Effector memory CD8-positive, alpha-beta T cell (primary cell): ENCODE results near the gene MYBPHL.

Experiments
- ATAC-seq: fragments of 150-1000 bp; cut with Tn5 transposase; replicated peaks from 2 replicates; pipeline ENCODE4 v1.10.0; 2021; ENCODE audit warnings: mild to moderate bottlenecking, moderate library complexity
- DNase-seq, 3 experiments: peaks; one replicate each; pipeline ENCODE4 v3.0.0; 2021
- H3K27ac Mint-ChIP-seq, 2 donors: one replicate each; pipeline ENCODE4 v1.8.0; 2022; ENCODE audit warnings: mild to moderate bottlenecking in 2 of 2, mixed read lengths in 2 of 2, moderate library complexity in 2 of 2
- H3K27me3 Mint-ChIP-seq, 2 donors: one replicate each; pipeline ENCODE4 v1.8.0; 2022; ENCODE audit warnings: mixed read lengths in 2 of 2
- H3K36me3 Mint-ChIP-seq: one replicate; pipeline ENCODE4 v1.8.0; 2022; ENCODE audit warnings: mild to moderate bottlenecking, moderate library complexity, mixed read lengths; ENCODE audit not compliant: insufficient read depth
- H3K4me1 Mint-ChIP-seq, 2 donors: one replicate each; pipeline ENCODE4 v1.8.0; 2022; ENCODE audit warnings: low read depth in 2 of 2, mixed read lengths in 2 of 2
- H3K4me3 Mint-ChIP-seq, 2 donors: one replicate each; pipeline ENCODE4 v1.8.0; 2022; ENCODE audit warnings: mild to moderate bottlenecking in 2 of 2, mixed read lengths in 2 of 2, moderate library complexity in 2 of 2
- H3K9me3 Mint-ChIP-seq, 2 donors: one replicate each; pipeline ENCODE4 v1.8.0; 2022; ENCODE audit warnings: mixed read lengths in 2 of 2

The MYBPHL gene

GRCh38 chr1:109270623-109271317 lies 36.0 kb downstream of the MYBPHL start:
- no peak for ATAC-seq
- Mint-ChIP-seq H3K4me1 (no peaks in the 10 kb centered on the region), H3K36me3 (peaks cover 4% of the 10 kb centered on the region), H3K9me3 (no peaks in the 10 kb centered on the region), H3K27me3 (no peaks in the 10 kb centered on the region), H3K27ac (peak overlapping the region; percentile 22 to 39), H3K4me3 (no peak overlapping the region)
- no peak for DNase-seq

GRCh38 chr1:109269981-109270622 lies 36.7 kb downstream of the MYBPHL start:
- Mint-ChIP-seq H3K36me3 (peaks cover 4% of the 10 kb centered on the region), H3K4me1 (no peaks in the 10 kb centered on the region), H3K9me3 (no peaks in the 10 kb centered on the region), H3K4me3 (no peak overlapping the region), H3K27ac (peak overlapping the region in 1 of 2 donors; percentile 22), H3K27me3 (no peaks in the 10 kb centered on the region)
- no peak for DNase-seq
- ATAC-seq: no peak

- ATAC-seq (no peak), DNase-seq (no peak)
- Mint-ChIP-seq H3K9me3 (no peaks in the 10 kb centered on the region), H3K4me1 (no peaks in the 10 kb centered on the region), H3K36me3 (peaks cover 4% of the 10 kb centered on the region), H3K27ac (no peak overlapping the region), H3K27me3 (no peaks in the 10 kb centered on the region), H3K4me3 (no peak overlapping the region)
Observed at GRCh38 chr1:109269212-109269980, 37.4 kb downstream of the MYBPHL start.

- Mint-ChIP-seq H3K4me1 (peaks cover 0 to under 1% of the 10 kb centered on the region in 2 donors), H3K36me3 (peaks cover 6% of the 10 kb centered on the region), H3K9me3 (no peaks in the 10 kb centered on the region)
Observed at GRCh38 chr1:109268431-109269211, 38.2 kb downstream of the MYBPHL start.

DNA sequence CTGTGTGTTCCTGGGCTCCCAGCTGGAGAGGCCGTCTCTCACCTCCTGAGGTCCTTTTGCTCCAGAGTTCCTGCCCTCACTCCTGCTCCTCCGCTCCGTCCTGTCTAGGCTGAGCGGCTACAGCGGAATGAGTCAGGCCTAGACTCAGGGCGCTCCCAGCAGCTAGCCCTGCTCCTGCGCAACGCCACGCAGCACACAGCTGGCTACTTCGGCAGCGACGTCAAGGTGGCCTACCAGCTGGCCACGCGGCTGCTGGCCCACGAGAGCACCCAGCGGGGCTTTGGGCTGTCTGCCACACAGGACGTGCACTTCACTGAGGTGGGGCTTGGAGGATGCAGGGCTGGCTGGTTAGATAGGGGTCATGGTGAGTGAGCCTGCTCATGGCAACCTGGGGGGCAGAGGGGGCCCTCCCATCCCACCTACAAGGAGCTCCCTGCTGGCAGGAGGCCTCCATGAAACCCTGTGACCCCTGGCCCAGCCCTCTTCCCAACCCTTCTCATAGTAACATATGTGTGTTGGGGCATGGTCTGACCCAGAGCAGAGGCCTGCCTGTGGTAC lies 39.0 kb downstream of the MYBPHL start:
- no peak overlapping the region for H3K4me3 Mint-ChIP-seq
- H3K27ac Mint-ChIP-seq: no peak overlapping the region
- H3K27me3 Mint-ChIP-seq: no peaks in the 10 kb centered on the region
- ATAC-seq (no peak), DNase-seq (no peak)
- H3K36me3 Mint-ChIP-seq: peaks cover 8% of the 10 kb centered on the region
- no peaks in the 10 kb centered on the region for H3K9me3 Mint-ChIP-seq
- H3K4me1 Mint-ChIP-seq: peaks cover 0 to 6% of the 10 kb centered on the region in 2 donors

More at GRCh38 chr1:109268431-109269211, 38.2 kb downstream of the MYBPHL start:
- no peak for ATAC-seq
- Mint-ChIP-seq H3K4me3 (no peak overlapping the region), H3K27ac (no peak overlapping the region), H3K27me3 (no peaks in the 10 kb centered on the region)
- DNase-seq: no peak

DNA sequence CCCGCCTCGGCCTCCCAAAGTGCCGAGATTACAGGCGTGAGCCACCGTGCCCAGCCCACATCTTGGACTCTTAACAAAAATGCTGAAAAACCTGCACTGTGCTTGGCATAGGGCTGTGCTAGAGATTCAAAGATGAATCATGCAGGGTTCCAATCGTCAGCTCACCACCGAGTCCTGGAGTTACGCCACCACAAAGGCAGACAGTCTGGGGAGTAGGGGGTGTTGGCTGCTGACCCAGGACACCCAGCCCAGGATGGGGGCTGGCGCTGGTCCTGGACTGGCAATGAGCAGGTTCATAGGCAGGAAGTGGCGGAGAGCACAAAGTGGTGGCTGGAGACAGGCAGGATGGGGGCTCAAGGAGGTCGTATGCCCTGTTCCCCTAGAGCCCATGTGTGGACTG lies 39.8 kb downstream of the MYBPHL start:
- no peaks in the 10 kb centered on the region for H3K27me3 Mint-ChIP-seq
- H3K4me3 Mint-ChIP-seq: no peak overlapping the region
- H3K9me3 Mint-ChIP-seq: no peaks in the 10 kb centered on the region
- H3K36me3 Mint-ChIP-seq: peaks cover 4% of the 10 kb centered on the region
- H3K4me1 Mint-ChIP-seq: peaks cover 0 to 6% of the 10 kb centered on the region in 2 donors
- H3K27ac Mint-ChIP-seq: no peak overlapping the region
- ATAC-seq (no peak), DNase-seq (no peak)

DNA sequence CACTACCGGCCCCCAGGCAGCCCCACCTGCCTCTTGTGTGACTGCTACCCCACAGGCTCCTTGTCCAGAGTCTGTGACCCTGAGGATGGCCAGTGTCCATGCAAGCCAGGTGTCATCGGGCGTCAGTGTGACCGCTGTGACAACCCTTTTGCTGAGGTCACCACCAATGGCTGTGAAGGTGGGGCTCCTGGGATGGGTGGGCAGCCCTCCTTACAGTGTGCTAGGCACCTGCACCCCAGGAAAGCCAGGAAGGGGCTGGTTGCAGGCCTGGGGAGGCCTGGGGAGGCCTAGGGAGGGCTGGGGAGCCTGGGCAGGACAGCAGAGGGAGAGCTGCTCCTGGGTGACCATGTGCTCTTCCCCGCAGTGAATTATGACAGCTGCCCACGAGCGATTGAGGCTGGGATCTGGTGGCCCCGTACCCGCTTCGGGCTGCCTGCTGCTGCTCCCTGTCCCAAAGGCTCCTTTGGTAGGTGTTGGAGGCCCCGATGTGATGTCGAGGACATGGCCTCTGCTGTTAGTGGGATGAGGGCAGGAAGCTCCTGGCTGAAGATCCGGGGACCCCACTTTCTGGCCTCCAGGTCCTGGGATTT lies 41.0 kb downstream of the MYBPHL start:
- Mint-ChIP-seq H3K27ac (no peak overlapping the region), H3K4me1 (peaks cover 0 to 6% of the 10 kb centered on the region in 2 donors), H3K4me3 (no peak overlapping the region), H3K27me3 (no peaks in the 10 kb centered on the region), H3K36me3 (peaks cover 4% of the 10 kb centered on the region), H3K9me3 (no peaks in the 10 kb centered on the region)
- no peak for ATAC-seq
- DNase-seq: no peak

DNA sequence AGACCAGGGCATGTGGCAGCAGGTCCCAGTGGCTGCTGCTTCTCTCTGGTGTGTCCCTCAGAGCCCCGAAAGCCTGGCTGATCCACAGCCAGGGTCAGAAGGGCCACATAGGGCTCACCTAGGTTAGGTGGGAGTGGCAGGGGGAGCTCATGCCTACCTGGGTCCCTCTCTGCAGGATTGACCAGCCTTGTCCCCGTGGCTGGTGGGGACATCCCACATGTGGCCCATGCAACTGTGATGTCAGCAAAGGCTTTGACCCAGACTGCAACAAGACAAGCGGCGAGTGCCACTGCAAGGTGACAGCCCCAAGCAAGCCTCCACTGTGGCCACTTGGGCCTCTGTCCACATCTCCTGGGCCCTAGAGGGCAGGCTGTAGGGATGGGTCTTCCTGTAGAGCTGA lies 41.8 kb downstream of the MYBPHL start:
- no peak overlapping the region for H3K27ac Mint-ChIP-seq

GRCh38 chr1:109264379-109264755 lies 42.4 kb downstream of the MYBPHL start:
- no peaks in the 10 kb centered on the region for H3K27me3 Mint-ChIP-seq
- H3K27ac Mint-ChIP-seq: no peak overlapping the region
- H3K36me3 Mint-ChIP-seq: peaks cover 4% of the 10 kb centered on the region
- DNase-seq (no peak), ATAC-seq (no peak)
- no peaks in the 10 kb centered on the region for H3K9me3 Mint-ChIP-seq
- no peak overlapping the region for H3K4me3 Mint-ChIP-seq
- H3K4me1 Mint-ChIP-seq: peaks cover 0 to 6% of the 10 kb centered on the region in 2 donors

More for the DNA sequence above, 41.8 kb downstream of the MYBPHL start:
- Mint-ChIP-seq H3K4me1 (peaks cover 0 to 6% of the 10 kb centered on the region in 2 donors), H3K4me3 (no peak overlapping the region), H3K36me3 (peaks cover 4% of the 10 kb centered on the region), H3K9me3 (no peaks in the 10 kb centered on the region), H3K27me3 (no peaks in the 10 kb centered on the region)
- DNase-seq (no peak), ATAC-seq (no peak)

DNA sequence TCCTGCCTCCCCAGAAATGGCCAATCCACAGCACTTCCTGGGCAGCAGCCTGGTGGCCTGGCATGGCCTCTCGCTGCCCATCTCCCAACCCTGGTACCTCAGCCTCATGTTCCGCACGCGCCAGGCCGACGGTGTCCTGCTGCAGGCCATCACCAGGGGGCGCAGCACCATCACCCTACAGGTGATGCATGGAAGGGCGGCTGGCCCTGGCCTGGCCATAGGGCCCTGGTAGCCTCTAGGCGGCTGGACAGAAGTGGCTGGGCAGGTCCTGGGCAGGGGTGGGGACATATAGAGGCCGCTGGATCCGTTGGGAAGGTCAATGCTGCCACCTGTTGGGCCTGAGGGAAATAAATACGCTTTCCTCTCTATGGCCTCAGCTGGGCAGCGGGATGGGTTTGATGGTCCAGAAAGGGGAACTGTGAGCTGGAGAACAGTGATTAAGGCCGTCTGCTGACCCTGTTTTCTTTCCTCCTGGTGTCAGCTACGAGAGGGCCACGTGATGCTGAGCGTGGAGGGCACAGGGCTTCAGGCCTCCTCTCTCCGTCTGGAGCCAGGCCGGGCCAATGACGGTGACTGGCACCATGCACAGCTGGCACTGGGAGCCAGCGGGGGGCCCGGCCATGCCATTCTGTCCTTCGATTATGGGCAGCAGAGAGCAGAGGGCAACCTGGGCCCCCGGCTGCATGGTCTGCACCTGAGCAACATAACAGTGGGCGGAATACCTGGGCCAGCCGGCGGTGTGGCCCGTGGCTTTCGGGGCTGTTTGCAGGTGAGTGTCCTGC lies 43.0 kb downstream of the MYBPHL start:
- Mint-ChIP-seq H3K27me3 (no peaks in the 10 kb centered on the region), H3K4me3 (no peak overlapping the region), H3K36me3 (peaks cover 4% of the 10 kb centered on the region), H3K9me3 (no peaks in the 10 kb centered on the region), H3K4me1 (peaks cover 0 to 6% of the 10 kb centered on the region in 2 donors), H3K27ac (no peak overlapping the region)
- peak; percentile 70 to 75 (median 74) for DNase-seq
- ATAC-seq: peak; percentile 98

- Mint-ChIP-seq H3K27ac (no peak overlapping the region), H3K4me1 (peaks cover 0 to 6% of the 10 kb centered on the region in 2 donors), H3K4me3 (no peak overlapping the region), H3K27me3 (no peaks in the 10 kb centered on the region), H3K9me3 (no peaks in the 10 kb centered on the region), H3K36me3 (peaks cover 4% of the 10 kb centered on the region)
- ATAC-seq: peak; percentile 11
- no peak for DNase-seq
Observed at GRCh38 chr1:109263234-109263596, 43.6 kb downstream of the MYBPHL start.
